Mesendoderm (in vitro differentiated cells): ENCODE measurements around the gene SF3B3.

Experiments
- DNase-seq: peaks from one replicate; pipeline ENCODE4 v3.0.0; 2013
- H2AK5ac ChIP-seq: 2 replicates; pipeline ENCODE4 v1.6.1; 2013; ENCODE audit warnings: low read length, inconsistent platforms
- H2BK120ac ChIP-seq: 2 replicates; pipeline ENCODE4 v1.6.1; 2013; ENCODE audit warnings: low read depth, mild to moderate bottlenecking, low read length, moderate library complexity, mixed read lengths
- H2BK15ac ChIP-seq: replicated peaks from 2 replicates; pipeline ENCODE4 v1.6.1; 2013; ENCODE audit warnings: low read depth, mild to moderate bottlenecking, moderate library complexity
- H2BK5ac ChIP-seq: 2 replicates; pipeline ENCODE4 v1.6.1; 2013; ENCODE audit warnings: low read length, inconsistent platforms
- H3K18ac ChIP-seq: 2 replicates; pipeline ENCODE4 v1.6.1; 2013; ENCODE audit warnings: mild to moderate bottlenecking, low read length, mixed read lengths
- H3K23ac ChIP-seq: one replicate; pipeline ENCODE4 v1.6.1; 2013; ENCODE audit warnings: low read length
- H3K27ac ChIP-seq: 2 replicates; pipeline ENCODE4 v1.5.1; 2013; ENCODE audit warnings: low read depth, mild to moderate bottlenecking, inconsistent platforms, low read length, moderate library complexity
- H3K27me3 ChIP-seq: 2 replicates; pipeline ENCODE4 v1.6.1; 2013; ENCODE audit warnings: low read length, control low read depth, mild to moderate bottlenecking, inconsistent platforms; ENCODE audit not compliant: insufficient read depth, poor library complexity
- H3K36me3 ChIP-seq: 2 replicates; pipeline ENCODE4 v1.6.1; 2013; ENCODE audit warnings: low read length, inconsistent platforms; ENCODE audit not compliant: control insufficient read depth, insufficient read depth
- H3K4ac ChIP-seq: one replicate; pipeline ENCODE4 v1.6.1; 2013; ENCODE audit warnings: low read depth, mild to moderate bottlenecking, low read length, moderate library complexity
- H3K4me1 ChIP-seq: 2 replicates; pipeline ENCODE4 v1.6.1; 2013; ENCODE audit warnings: low read depth, low read length, inconsistent platforms; ENCODE audit not compliant: control insufficient read depth
- H3K4me2 ChIP-seq: 2 replicates; pipeline ENCODE4 v1.6.1; 2013; ENCODE audit warnings: low read length
- H3K4me3 ChIP-seq: 2 replicates; pipeline ENCODE4 v1.5.1; 2013; ENCODE audit warnings: mild to moderate bottlenecking, low read length
- H3K56ac ChIP-seq: one replicate; pipeline ENCODE4 v1.6.1; 2013; ENCODE audit warnings: low read length
- H3K79me1 ChIP-seq: 2 replicates; pipeline ENCODE4 v1.6.1; 2013; ENCODE audit warnings: low read length, inconsistent platforms
- H3K79me2 ChIP-seq: 2 replicates; pipeline ENCODE4 v1.6.1; 2013; ENCODE audit warnings: mild to moderate bottlenecking, low read length; ENCODE audit not compliant: control insufficient read depth, insufficient read depth
- H3K9ac ChIP-seq: 2 replicates; pipeline ENCODE4 v1.6.1; 2013; ENCODE audit warnings: low read length, inconsistent platforms
- H4K5ac ChIP-seq: one replicate; pipeline ENCODE4 v1.6.1; 2013; ENCODE audit warnings: low read length
- H4K8ac ChIP-seq: one replicate; pipeline ENCODE4 v1.6.1; 2013; ENCODE audit warnings: low read depth, mild to moderate bottlenecking, control low read depth, low read length, moderate library complexity
- WGBS: extraction: QIAGEN DNeasy Blood & Tissue Kit; methylation state at CpG from one replicate; pipeline ENCODE4 v1.1.7; 2013; ENCODE audit warnings: low lambda C conversion rate, missing lambda C conversion rate; ENCODE audit not compliant: insufficient coverage; ENCODE audit errors: extremely low coverage; 5-methylcytosine and 5-hydroxymethylcytosine counted together

SF3B3 gene

GRCh38 chr16:70604407-70605282, 81.0 kb downstream of the SF3B3 start:
- Histone ChIP-seq H3K23ac (no peak overlapping the region), H4K8ac (no peak overlapping the region), H3K36me3 (no peaks in the 10 kb centered on the region), H3K27ac (no peak overlapping the region), H3K56ac (no peak overlapping the region), H3K79me1 (no peaks in the 10 kb centered on the region), H4K5ac (no peak overlapping the region), H3K4me2 (no peak overlapping the region), H3K4me3 (no peak overlapping the region), H2AK5ac (no peak overlapping the region), H2BK120ac (no peak overlapping the region), H3K79me2 (no peaks in the 10 kb centered on the region), H3K18ac (no peak overlapping the region), H2BK5ac (no peak overlapping the region), H3K27me3 (no peaks in the 10 kb centered on the region), H3K4ac (no peak overlapping the region), H2BK15ac (no peak overlapping the region), H3K9ac (no peak overlapping the region), H3K4me1 (no peaks in the 10 kb centered on the region)
- no CpG with 5 or more reads among the region's 8 CpGs for WGBS
- no peak for DNase-seq

- Histone ChIP-seq H2AK5ac (no peak overlapping the region), H3K4me3 (no peak overlapping the region), H3K4me1 (no peaks in the 10 kb centered on the region), H4K5ac (no peak overlapping the region), H4K8ac (no peak overlapping the region), H3K9ac (no peak overlapping the region), H3K27ac (no peak overlapping the region), H2BK120ac (no peak overlapping the region), H3K36me3 (no peaks in the 10 kb centered on the region), H3K18ac (no peak overlapping the region), H3K4ac (no peak overlapping the region), H3K79me2 (no peaks in the 10 kb centered on the region), H3K4me2 (no peak overlapping the region), H3K27me3 (no peaks in the 10 kb centered on the region), H2BK5ac (no peak overlapping the region), H3K23ac (no peak overlapping the region), H2BK15ac (no peak overlapping the region), H3K56ac (no peak overlapping the region), H3K79me1 (no peaks in the 10 kb centered on the region)
- no peak for DNase-seq
- no CpG with 5 or more reads among the region's 1 CpG for WGBS
These were observed 81.7 kb downstream of the SF3B3 start for GRCh38 chr16:70605283-70605657.

GRCh38 chr16:70608521-70608920, 84.9 kb downstream of the SF3B3 start:
- no peak for DNase-seq
- Histone ChIP-seq H3K23ac (no peak overlapping the region), H4K5ac (no peak overlapping the region), H2AK5ac (no peak overlapping the region), H3K9ac (no peak overlapping the region), H3K79me1 (no peaks in the 10 kb centered on the region), H4K8ac (no peak overlapping the region), H3K36me3 (no peaks in the 10 kb centered on the region), H3K4me2 (no peak overlapping the region), H2BK15ac (no peak overlapping the region), H3K18ac (no peak overlapping the region), H3K56ac (no peak overlapping the region), H3K27ac (no peak overlapping the region), H3K79me2 (no peaks in the 10 kb centered on the region), H3K4ac (no peak overlapping the region), H3K4me3 (no peak overlapping the region), H3K4me1 (no peaks in the 10 kb centered on the region), H3K27me3 (no peaks in the 10 kb centered on the region), H2BK5ac (no peak overlapping the region), H2BK120ac (no peak overlapping the region)
- no CpG with 5 or more reads among the region's 7 CpGs for WGBS

GRCh38 chr16:70610273-70611223, 86.9 kb downstream of the SF3B3 start:
- no peak overlapping the region for H3K56ac ChIP-seq
- no peaks in the 10 kb centered on the region for H3K79me1 ChIP-seq
- DNase-seq: no peak
- H4K8ac ChIP-seq: no peak overlapping the region
- H3K27me3 ChIP-seq: no peaks in the 10 kb centered on the region
- H2AK5ac ChIP-seq: no peak overlapping the region
- H3K79me2 ChIP-seq: no peaks in the 10 kb centered on the region
- WGBS: no CpG with 5 or more reads among the region's 18 CpGs
- H3K18ac ChIP-seq: no peak overlapping the region
- H3K36me3 ChIP-seq: no peaks in the 10 kb centered on the region
- H3K9ac ChIP-seq: no peak overlapping the region
- no peak overlapping the region for H3K4me2 ChIP-seq
- H2BK5ac ChIP-seq: no peak overlapping the region
- H4K5ac ChIP-seq: no peak overlapping the region
- no peak overlapping the region for H2BK15ac ChIP-seq
- no peak overlapping the region for H2BK120ac ChIP-seq
- no peak overlapping the region for H3K27ac ChIP-seq
- H3K4ac ChIP-seq: no peak overlapping the region
- no peaks in the 10 kb centered on the region for H3K4me1 ChIP-seq
- H3K4me3 ChIP-seq: no peak overlapping the region
- H3K23ac ChIP-seq: no peak overlapping the region

- no peak overlapping the region for H3K9ac ChIP-seq
- no peak overlapping the region for H4K5ac ChIP-seq
- no peaks in the 10 kb centered on the region for H3K79me2 ChIP-seq
- DNase-seq: no peak
- H3K4me2 ChIP-seq: no peak overlapping the region
- H3K4me1 ChIP-seq: no peaks in the 10 kb centered on the region
- no peak overlapping the region for H3K27ac ChIP-seq
- no peaks in the 10 kb centered on the region for H3K36me3 ChIP-seq
- no peak overlapping the region for H2BK5ac ChIP-seq
- no CpG with 5 or more reads among the region's 5 CpGs for WGBS
- H3K18ac ChIP-seq: no peak overlapping the region
- no peak overlapping the region for H2BK15ac ChIP-seq
- H2AK5ac ChIP-seq: no peak overlapping the region
- no peaks in the 10 kb centered on the region for H3K79me1 ChIP-seq
- H3K4me3 ChIP-seq: no peak overlapping the region
- no peak overlapping the region for H3K4ac ChIP-seq
- no peak overlapping the region for H2BK120ac ChIP-seq
- H3K23ac ChIP-seq: no peak overlapping the region
- no peak overlapping the region for H3K56ac ChIP-seq
- H4K8ac ChIP-seq: no peak overlapping the region
- H3K27me3 ChIP-seq: no peaks in the 10 kb centered on the region
These were observed 87.6 kb downstream of the SF3B3 start for GRCh38 chr16:70611224-70611598.
